SU-DHL-6 (cell line): ENCODE results near the gene ETV6.

Source experiments
- EZH2phosphoT487 ChIP-seq: fragments of 200-600 bp; sonication (generic), shearing (Covaris generic); conservative IDR thresholded peaks from 2 replicates; pipeline ENCODE4 v1.6.1; 2018; ENCODE audit warnings: mild to moderate bottlenecking, antibody characterized with exemption, low read length, moderate library complexity, mixed read lengths
- TF ChIP-seq, protein P1 (sequence below): fragments of 200-600 bp; sonication (generic); IDR thresholded peaks from one replicate; pipeline ENCODE4 v1.5.1; 2017; ENCODE audit warnings: antibody characterized with exemption, mild to moderate bottlenecking, low read length, moderate library complexity; ENCODE audit not compliant: insufficient read depth, poor library complexity, severe bottlenecking

DNA sequence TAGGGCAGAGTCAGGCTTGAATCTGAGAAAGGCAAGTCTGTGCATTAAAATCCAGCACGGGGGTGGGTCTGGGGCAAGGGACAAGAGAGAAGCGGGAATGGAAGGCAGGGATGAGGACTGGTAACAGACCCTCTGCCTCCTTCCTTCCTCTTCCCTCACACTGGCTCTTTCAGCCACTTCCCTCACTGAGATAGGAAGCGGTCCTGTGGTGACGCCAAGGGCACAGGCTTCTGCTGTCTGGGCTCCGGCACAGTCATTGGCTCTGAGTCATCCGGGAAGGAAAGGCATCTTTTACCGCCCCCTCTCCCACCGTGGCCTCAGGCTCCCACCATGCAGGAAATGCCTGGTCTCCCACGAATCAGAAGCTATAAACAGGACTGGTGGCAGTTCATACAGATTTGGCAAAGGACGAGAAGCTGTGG is 70.2 kb downstream of the ETV6 start:
- TF ChIP-seq, protein P1, sequence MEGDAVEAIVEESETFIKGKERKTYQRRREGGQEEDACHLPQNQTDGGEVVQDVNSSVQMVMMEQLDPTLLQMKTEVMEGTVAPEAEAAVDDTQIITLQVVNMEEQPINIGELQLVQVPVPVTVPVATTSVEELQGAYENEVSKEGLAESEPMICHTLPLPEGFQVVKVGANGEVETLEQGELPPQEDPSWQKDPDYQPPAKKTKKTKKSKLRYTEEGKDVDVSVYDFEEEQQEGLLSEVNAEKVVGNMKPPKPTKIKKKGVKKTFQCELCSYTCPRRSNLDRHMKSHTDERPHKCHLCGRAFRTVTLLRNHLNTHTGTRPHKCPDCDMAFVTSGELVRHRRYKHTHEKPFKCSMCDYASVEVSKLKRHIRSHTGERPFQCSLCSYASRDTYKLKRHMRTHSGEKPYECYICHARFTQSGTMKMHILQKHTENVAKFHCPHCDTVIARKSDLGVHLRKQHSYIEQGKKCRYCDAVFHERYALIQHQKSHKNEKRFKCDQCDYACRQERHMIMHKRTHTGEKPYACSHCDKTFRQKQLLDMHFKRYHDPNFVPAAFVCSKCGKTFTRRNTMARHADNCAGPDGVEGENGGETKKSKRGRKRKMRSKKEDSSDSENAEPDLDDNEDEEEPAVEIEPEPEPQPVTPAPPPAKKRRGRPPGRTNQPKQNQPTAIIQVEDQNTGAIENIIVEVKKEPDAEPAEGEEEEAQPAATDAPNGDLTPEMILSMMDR = no peak
- no peak for TF ChIP-seq EZH2phosphoT487
